HG03135 (cell line): ENCODE data around the gene FRYL.
"Not testable (repeated sequence)": the region's sequence is repeated elsewhere in the genome, so short reads cannot be mapped to it uniquely, and the experiment has no call there.

Source experiments
- ATAC-seq: cut with Tn5 transposase; IDR thresholded peaks from one replicate; pipeline ENCODE4 v1.9.1; 2021; ENCODE audit warnings: mild to moderate bottlenecking, moderate library complexity; ENCODE audit not compliant: unreplicated experiment

FRYL gene

DNA sequence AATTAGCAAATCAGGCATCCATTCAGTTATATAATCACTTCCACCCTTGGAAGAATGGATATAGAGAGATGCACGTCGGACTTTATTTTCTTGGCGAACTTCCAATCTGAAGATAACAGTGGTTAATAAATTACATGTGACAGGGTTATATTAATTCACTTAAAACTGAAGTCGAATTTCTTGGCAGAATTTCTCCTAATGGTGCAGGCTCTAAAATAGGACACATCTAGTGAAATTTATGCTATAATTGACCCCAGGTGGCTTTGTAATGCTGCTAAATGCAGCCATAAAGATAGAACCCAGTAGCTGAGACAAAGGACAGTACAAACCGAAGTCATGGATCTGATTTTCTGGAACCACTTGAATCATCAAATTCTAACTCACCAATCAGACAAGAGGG lies 317.7 kb downstream of the FRYL start:
- ATAC-seq, result no peak

- no peak for ATAC-seq
These were observed 319.1 kb downstream of the FRYL start for GRCh38 chr4:48461000-48461399.

DNA sequence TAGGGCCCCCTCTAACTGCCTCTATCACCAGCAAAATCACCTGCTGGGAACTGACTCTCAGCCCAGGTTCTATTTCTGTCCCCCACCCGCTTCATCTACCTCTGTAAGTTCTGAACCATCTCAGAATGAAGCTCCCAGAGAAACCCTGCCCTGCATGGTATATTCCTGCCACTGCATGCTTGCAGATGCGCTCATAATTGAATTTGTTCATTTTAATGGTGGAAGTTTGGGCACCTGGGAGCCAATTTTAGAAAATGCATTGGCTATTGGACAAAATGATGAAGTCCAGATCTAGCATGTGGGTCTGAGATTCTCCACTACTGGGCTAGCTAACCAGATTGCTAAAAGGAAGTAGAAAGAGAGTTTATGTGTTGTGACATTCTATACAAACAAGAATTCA lies 325.5 kb downstream of the FRYL start:
- ATAC-seq, result no peak

GRCh38 chr4:48451656-48452055 lies 328.4 kb downstream of the FRYL start:
- not testable (repeated sequence) for ATAC-seq

GRCh38 chr4:48450740-48451139 lies 329.3 kb downstream of the FRYL start:
- no peak for ATAC-seq

- no peak for ATAC-seq
These were observed 330.9 kb downstream of the FRYL start for GRCh38 chr4:48449151-48449550.
